ENCODE measurements around the gene DDX25.

DDX25 gene

DNA sequence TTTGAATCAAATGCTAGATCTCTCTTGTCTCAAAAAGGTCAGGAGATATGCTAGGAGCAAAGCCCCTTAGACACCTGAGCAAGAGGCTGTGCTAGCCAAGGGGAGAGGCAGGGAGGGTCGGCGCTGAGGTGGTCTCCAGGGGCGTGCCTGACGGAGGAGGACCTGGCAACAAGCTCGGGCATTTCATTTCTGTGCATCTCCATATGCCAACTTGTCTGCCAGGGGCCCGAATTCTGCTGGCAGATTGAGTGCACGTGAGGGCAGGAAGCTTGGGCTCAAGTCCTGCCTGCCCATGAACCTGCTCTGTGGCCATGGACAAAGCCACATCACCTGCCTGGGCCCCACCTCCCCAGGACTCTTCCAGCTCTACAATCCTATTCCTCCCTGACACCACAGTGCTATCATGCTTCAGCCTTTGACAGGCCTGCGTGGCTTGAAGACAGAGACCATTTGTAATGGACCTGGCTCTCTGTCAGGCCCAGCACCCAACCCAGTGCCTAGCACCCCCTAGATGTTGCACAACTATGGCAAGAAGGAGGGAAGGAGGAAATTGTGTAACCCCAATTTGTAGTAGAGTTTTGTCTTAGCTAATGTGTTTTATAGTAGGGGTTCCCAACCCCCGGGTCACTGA lies 25.3 kb downstream of the DDX25 start:
- TF ChIP-seq, protein P1, sequence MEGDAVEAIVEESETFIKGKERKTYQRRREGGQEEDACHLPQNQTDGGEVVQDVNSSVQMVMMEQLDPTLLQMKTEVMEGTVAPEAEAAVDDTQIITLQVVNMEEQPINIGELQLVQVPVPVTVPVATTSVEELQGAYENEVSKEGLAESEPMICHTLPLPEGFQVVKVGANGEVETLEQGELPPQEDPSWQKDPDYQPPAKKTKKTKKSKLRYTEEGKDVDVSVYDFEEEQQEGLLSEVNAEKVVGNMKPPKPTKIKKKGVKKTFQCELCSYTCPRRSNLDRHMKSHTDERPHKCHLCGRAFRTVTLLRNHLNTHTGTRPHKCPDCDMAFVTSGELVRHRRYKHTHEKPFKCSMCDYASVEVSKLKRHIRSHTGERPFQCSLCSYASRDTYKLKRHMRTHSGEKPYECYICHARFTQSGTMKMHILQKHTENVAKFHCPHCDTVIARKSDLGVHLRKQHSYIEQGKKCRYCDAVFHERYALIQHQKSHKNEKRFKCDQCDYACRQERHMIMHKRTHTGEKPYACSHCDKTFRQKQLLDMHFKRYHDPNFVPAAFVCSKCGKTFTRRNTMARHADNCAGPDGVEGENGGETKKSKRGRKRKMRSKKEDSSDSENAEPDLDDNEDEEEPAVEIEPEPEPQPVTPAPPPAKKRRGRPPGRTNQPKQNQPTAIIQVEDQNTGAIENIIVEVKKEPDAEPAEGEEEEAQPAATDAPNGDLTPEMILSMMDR (IDR thresholded peaks at IDR 0.05; ENCODE audit: insufficient read depth, low read length, poor library complexity, severe bottlenecking) = no peak
- no peak for DNase-seq (ENCODE audit: extremely low read depth, insufficient read length)
- H3K36me3 ChIP-seq (ENCODE audit: control insufficient read depth, insufficient read depth, low read length) = no peaks in the 10 kb centered on the region

DNA sequence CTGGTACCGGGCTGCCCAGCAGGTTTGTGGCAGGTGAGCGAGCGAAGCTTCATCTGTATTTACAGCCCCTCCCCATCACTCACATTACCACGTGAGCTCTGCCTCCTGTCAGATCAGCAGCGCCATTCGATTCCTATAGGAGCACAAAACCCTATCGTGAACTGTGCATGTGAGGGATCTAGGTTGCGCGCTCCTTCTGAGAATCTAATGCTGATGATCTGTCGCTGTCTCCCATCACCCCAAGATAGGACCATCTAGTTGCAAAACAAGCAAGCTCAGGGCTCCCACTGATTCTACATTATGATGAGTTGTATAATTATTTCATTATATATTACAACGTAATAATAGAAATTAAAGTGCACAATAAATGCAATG lies 25.8 kb downstream of the DDX25 start:
- DNase-seq (ENCODE audit: extremely low read depth, insufficient read length) = no peak
- TF ChIP-seq, protein P1 (IDR thresholded peaks at IDR 0.05; ENCODE audit: insufficient read depth, low read length, poor library complexity, severe bottlenecking) = no peak
- H3K27me3 ChIP-seq (replicated peaks; ENCODE audit: control insufficient read depth, insufficient read depth, low read length) = no peaks in the 10 kb centered on the region; the same call in none of the 2 replicates
- H3K36me3 ChIP-seq (ENCODE audit: control insufficient read depth, insufficient read depth, low read length) = no peaks in the 10 kb centered on the region
- H3K4me3 ChIP-seq (replicated peaks; ENCODE audit: low read depth, low read length) = no peak overlapping the region

More for the DNA sequence above, 25.3 kb downstream of the DDX25 start:
- H3K4me3 ChIP-seq (replicated peaks; ENCODE audit: low read depth, low read length) = no peak overlapping the region
- H3K27me3 ChIP-seq (replicated peaks; ENCODE audit: control insufficient read depth, insufficient read depth, low read length) = no peaks in the 10 kb centered on the region; the same call in none of the 2 replicates

DNA sequence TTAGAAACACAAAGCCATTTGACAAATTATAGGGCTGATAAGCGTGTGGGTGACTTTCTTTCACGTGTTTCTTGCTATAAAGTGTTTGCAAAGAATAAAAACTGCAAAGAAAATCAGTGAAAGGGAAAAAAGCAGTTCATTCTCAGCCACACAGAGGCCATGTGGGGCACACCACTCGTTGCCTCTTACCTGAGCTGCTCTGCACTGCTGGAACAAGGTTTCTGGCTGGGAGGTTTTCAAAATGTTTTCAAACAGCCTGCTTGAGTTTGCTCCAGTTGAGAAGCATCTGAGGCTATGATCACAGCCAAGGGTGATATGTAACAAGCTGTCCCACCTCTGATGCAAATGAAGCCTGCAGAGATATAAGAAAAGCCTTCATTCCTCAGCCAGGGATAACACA lies 26.8 kb downstream of the DDX25 start:
- Histone ChIP-seq H3K4me3 (replicated peaks; ENCODE audit: low read depth, low read length) (no peak overlapping the region), H3K27me3 (replicated peaks; ENCODE audit: control insufficient read depth, insufficient read depth, low read length) (no peaks in the 10 kb centered on the region; the same call in none of the 2 replicates), H3K36me3 (ENCODE audit: control insufficient read depth, insufficient read depth, low read length) (no peaks in the 10 kb centered on the region)
- no peak for DNase-seq (ENCODE audit: extremely low read depth, insufficient read length)
- TF ChIP-seq, protein P1 (IDR thresholded peaks at IDR 0.05; ENCODE audit: insufficient read depth, low read length, poor library complexity, severe bottlenecking) = no peak

DNA sequence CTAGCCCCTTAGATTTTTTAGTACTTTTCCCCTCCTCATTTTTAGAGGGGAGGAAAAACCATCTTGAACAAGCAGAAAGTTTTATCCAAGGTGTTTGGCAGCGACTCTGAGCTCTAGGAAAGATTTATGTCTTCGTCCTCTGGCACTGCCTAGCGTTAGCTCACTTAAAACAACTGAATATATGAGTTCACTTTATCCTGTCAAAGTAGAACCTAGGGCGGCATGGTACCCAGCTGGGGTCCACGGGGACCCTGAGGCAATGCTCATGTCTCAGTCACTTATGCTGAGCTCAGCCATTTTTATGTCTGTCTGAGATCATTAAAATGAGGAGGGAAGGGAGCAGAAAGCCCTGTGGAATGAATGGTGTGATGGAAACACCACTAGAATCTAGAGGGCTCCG lies 27.4 kb downstream of the DDX25 start:
- H3K4me3 ChIP-seq (replicated peaks; ENCODE audit: low read depth, low read length) = no peak overlapping the region
- TF ChIP-seq, protein P1 (IDR thresholded peaks at IDR 0.05; ENCODE audit: insufficient read depth, low read length, poor library complexity, severe bottlenecking) = no peak

DNA sequence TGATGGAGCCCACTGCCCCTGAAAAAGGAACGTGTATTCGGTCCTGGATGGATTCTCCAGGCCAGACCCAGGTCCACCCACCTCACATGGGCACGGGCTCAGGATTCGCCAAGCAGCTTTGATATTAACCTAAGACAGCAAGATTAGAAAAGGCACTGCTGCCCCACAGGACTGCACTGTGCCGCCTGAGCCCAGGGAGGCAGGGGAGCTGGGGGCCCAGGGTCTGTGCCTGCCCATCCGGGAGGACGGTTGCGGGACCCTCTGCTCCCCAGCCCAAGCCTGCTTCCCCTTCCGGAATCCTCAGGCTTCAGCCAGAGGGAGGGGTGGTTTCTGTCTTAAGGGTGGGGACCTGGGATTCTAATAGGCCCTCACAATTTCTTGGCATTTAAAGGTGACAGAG lies 28.0 kb downstream of the DDX25 start:
- H3K36me3 ChIP-seq (ENCODE audit: control insufficient read depth, insufficient read depth, low read length) = no peaks in the 10 kb centered on the region
- no peaks in the 10 kb centered on the region; the same call in none of the 2 replicates for H3K27me3 ChIP-seq (replicated peaks; ENCODE audit: control insufficient read depth, insufficient read depth, low read length)
- DNase-seq (ENCODE audit: extremely low read depth, insufficient read length) = no peak
- TF ChIP-seq, protein P1 (IDR thresholded peaks at IDR 0.05; ENCODE audit: insufficient read depth, low read length, poor library complexity, severe bottlenecking) = no peak
- no peak overlapping the region for H3K4me3 ChIP-seq (replicated peaks; ENCODE audit: low read depth, low read length)

More for the DNA sequence above, 27.4 kb downstream of the DDX25 start:
- no peaks in the 10 kb centered on the region for H3K36me3 ChIP-seq (ENCODE audit: control insufficient read depth, insufficient read depth, low read length)
- H3K27me3 ChIP-seq (replicated peaks; ENCODE audit: control insufficient read depth, insufficient read depth, low read length) = no peaks in the 10 kb centered on the region; the same call in none of the 2 replicates
- DNase-seq (ENCODE audit: extremely low read depth, insufficient read length) = no peak
